HG03457 (cell line): ENCODE results near the gene KLHL35.

Experiments used
- ATAC-seq: cut with Tn5 transposase; IDR thresholded peaks from one replicate; pipeline ENCODE4 v1.9.1; 2021; ENCODE audit warnings: moderate number of reproducible peaks; ENCODE audit not compliant: unreplicated experiment

Gene KLHL35

GRCh38 chr11:75469785-75470405 lies 36.9 kb upstream of the KLHL35 start:
- ATAC-seq = no peak

GRCh38 chr11:75468534-75469340 lies 35.7 kb upstream of the KLHL35 start:
- ATAC-seq = no peak

- no peak for ATAC-seq
Measured at GRCh38 chr11:75467881-75468280, 34.9 kb upstream of the KLHL35 start.

- ATAC-seq = no peak
Measured at GRCh38 chr11:75467311-75467710, 34.3 kb upstream of the KLHL35 start.

- no peak for ATAC-seq
Measured at GRCh38 chr11:75465701-75466531, 32.9 kb upstream of the KLHL35 start.

- no peak for ATAC-seq
Measured at GRCh38 chr11:75463106-75463774, 30.2 kb upstream of the KLHL35 start.

GRCh38 chr11:75462117-75462653 lies 29.2 kb upstream of the KLHL35 start:
- no peak for ATAC-seq

GRCh38 chr11:75461151-75461550 lies 28.1 kb upstream of the KLHL35 start:
- ATAC-seq = no peak

- ATAC-seq = no peak
Measured at GRCh38 chr11:75456596-75457183, 23.7 kb upstream of the KLHL35 start.

- ATAC-seq = no peak
Measured at GRCh38 chr11:75454987-75455386, 22.0 kb upstream of the KLHL35 start.

GRCh38 chr11:75453916-75454655 lies 21.1 kb upstream of the KLHL35 start:
- no peak for ATAC-seq

GRCh38 chr11:75450826-75451821 lies 18.1 kb upstream of the KLHL35 start:
- no peak for ATAC-seq

GRCh38 chr11:75450236-75450635 lies 17.2 kb upstream of the KLHL35 start:
- ATAC-seq = no peak

- ATAC-seq = no peak
Measured at GRCh38 chr11:75449776-75450175, 16.8 kb upstream of the KLHL35 start.

- ATAC-seq = no peak
Measured at GRCh38 chr11:75449271-75449670, 16.3 kb upstream of the KLHL35 start.

GRCh38 chr11:75447415-75447814 lies 14.4 kb upstream of the KLHL35 start:
- ATAC-seq = no peak

GRCh38 chr11:75445315-75445953 lies 12.4 kb upstream of the KLHL35 start:
- no peak for ATAC-seq

GRCh38 chr11:75443043-75443442 lies 10.0 kb upstream of the KLHL35 start:
- ATAC-seq = no peak
